ENCODE data around the gene SCARB2.

SCARB2 gene

GRCh38 chr4:76198411-76199237 lies 15.0 kb downstream of the SCARB2 start:
- DNase-seq (ENCODE audit: low spot score) = peak; percentile 83

DNA sequence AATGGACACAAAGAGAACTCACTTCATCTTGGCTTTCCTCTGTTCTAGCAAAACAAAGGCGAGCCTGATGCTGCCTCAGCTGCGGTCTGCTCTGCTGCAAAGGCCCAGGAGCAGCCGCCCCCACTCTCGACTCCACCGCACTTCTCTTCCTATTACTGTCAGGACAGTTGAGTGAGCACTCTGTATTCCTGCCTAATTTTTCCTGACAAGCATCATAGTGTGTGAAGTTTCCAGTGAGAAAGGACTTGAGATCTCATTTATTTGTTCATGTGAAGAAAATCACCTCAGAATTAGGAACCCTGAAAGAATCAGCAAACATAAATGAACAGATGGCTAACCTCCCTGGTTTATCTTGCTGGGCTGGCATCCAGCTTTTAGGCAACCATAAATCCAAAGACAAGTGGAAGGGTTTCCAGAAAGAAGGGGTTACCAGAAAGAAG lies 15.6 kb downstream of the SCARB2 start:
- DNase-seq (ENCODE audit: low spot score) = no peak

GRCh38 chr4:76197031-76197743 lies 16.4 kb downstream of the SCARB2 start:
- DNase-seq (ENCODE audit: low spot score) = peak; percentile 16

GRCh38 chr4:76196376-76196775 lies 17.2 kb downstream of the SCARB2 start:
- no peak for DNase-seq (ENCODE audit: low spot score)

DNA sequence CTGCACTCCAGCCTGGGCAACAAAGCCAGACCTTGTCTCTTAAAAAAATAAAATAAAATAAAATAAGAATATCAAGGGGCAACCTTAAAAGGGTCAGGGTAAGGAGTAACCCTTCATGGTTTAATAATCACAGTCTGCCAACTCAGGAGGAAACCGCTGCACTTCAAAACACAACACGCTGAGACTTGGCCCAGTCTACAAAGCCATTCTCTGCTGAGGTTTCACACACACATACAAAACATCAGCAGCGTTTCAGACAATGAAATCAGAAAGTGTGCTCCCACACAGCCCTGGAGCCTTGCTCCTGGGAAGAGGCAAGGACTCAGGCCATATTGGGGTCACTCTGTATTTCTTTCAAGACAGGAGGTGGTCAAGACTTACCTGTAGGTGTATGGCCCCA lies 18.3 kb downstream of the SCARB2 start:
- no peak for DNase-seq (ENCODE audit: low spot score)

DNA sequence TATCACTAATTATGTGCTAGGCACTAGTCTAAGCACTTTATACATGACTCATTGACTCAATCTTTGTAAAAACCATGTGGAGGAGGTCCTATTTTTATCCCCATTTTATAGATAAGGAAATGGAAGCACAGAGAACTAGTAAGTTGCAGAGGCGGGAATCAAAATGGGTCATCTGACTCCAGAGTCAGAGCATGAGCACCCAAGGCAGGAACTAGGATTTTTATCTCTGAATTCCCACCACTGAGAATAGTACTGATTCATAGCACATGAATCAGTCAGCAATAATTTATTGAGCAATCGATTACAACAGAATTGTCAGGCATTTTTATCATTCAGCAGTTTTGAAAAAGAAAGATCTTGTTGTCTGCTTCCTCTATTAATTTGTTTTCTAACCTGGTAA lies 19.3 kb downstream of the SCARB2 start:
- no peak for DNase-seq (ENCODE audit: low spot score)

- DNase-seq (ENCODE audit: low spot score) = no peak
These were observed 21.4 kb downstream of the SCARB2 start for GRCh38 chr4:76192236-76192635.

GRCh38 chr4:76188557-76188956 lies 25.1 kb downstream of the SCARB2 start:
- DNase-seq (ENCODE audit: low spot score) = no peak

GRCh38 chr4:76188149-76188548 lies 25.5 kb downstream of the SCARB2 start:
- no peak for DNase-seq (ENCODE audit: low spot score)

GRCh38 chr4:76187152-76187551 lies 26.5 kb downstream of the SCARB2 start:
- DNase-seq (ENCODE audit: low spot score) = no peak

DNA sequence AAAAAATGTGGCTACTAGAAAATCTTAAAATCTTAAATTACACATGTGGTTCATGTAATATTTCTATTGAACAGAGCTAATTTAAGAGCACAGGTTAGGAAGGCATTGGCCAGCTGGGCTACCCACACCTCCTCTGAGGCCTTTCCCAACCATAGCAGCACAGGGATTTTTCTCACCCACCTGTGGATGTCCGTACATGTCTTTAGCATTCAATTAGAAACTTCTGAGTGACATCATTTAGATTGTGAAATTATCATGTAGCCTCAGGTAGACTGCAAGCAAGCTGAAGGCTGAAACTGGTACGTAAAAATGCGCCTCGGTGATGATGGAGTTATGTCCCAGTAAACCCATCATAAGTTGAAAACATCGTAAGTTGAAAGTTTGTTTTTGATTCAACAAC lies 31.2 kb downstream of the SCARB2 start:
- DNase-seq (ENCODE audit: low spot score) = no peak

- DNase-seq (ENCODE audit: low spot score) = peak; percentile 88
These were observed 34.0 kb downstream of the SCARB2 start for GRCh38 chr4:76179398-76180318.

DNA sequence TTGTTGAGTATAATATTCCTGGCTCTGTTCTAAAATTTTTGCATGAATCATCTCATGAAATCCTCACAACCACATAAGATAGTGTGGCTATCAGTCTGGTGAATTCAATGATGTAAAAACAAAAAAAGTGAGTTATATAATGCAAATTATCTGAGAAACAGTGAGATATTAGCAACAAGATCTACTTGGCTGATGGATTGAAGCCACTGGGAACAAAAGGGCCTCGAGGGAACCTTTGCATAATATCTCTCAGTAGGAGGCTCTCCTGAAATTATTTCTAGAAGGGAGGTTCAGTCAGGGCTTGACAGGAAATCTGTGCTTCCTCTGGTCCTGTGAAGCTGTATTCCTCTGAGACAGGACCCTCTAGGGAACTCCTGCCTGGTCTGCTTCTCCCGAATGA lies 35.3 kb downstream of the SCARB2 start:
- no peak for DNase-seq (ENCODE audit: low spot score)

- DNase-seq (ENCODE audit: low spot score) = no peak
These were observed 35.9 kb downstream of the SCARB2 start for GRCh38 chr4:76177709-76178108.

DNA sequence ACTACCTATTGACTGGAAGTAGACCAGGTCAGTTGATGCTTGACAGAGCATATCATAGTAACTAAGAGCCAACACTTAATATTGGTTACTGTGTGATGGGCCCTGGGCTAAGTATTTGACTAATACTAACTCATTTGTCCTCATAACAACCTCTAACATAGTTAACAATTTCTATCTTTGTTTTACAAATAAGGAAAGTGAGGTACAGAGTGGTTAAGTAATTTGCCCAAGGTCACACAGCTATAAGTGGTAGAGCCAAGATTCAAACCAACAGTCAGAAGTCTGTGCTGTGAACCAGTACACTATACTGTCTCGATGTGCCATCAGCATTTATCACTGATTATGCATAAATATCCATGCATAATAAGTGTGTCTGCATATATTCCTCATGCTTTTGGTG lies 38.3 kb downstream of the SCARB2 start:
- DNase-seq (ENCODE audit: low spot score) = no peak

DNA sequence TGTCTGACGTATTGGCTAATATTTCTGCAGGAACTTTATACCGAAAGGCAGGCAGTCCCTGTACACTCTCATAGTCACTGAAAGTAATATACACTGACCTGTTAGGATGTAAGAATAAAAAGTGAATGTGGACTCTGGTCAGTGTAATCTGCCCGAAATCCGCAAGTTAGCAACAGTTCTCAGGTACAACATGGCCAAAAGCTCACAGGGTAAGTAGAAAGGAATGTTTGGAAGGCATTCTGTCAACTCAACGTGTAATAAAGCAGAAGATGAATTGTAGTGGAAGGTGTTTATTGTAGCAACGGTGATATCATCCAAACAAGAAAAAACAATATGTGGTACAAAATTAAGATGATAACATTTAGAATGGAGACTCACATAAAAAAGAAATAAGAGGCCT lies 39.4 kb downstream of the SCARB2 start:
- DNase-seq (ENCODE audit: low spot score) = no peak

- DNase-seq (ENCODE audit: low spot score) = no peak
These were observed 44.9 kb downstream of the SCARB2 start for GRCh38 chr4:76168688-76169087.

- no peak for DNase-seq (ENCODE audit: low spot score)
These were observed 47.1 kb downstream of the SCARB2 start for GRCh38 chr4:76166480-76166879.

DNA sequence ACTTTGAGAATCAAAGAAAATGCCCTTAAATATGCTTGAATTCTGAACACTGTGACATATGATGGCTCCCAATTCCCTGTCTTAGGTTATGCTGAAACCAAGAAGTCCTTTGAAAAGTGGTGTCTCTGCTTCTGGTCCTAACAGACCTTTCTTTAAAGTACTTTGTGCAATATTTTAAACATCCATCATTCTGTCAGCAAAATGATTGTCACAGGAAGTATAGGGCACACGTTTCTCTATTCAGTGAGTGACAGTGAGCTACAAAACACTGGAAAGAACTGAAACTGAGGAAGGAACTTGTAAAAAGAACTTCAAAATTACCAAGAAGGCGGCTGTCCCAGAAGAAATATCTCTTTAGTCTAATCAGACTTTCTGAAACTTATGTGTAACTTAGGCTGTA lies 53.3 kb downstream of the SCARB2 start:
- DNase-seq (ENCODE audit: low spot score) = no peak

GRCh38 chr4:76156635-76157034 lies 57.0 kb downstream of the SCARB2 start:
- DNase-seq (ENCODE audit: low spot score) = no peak

DNA sequence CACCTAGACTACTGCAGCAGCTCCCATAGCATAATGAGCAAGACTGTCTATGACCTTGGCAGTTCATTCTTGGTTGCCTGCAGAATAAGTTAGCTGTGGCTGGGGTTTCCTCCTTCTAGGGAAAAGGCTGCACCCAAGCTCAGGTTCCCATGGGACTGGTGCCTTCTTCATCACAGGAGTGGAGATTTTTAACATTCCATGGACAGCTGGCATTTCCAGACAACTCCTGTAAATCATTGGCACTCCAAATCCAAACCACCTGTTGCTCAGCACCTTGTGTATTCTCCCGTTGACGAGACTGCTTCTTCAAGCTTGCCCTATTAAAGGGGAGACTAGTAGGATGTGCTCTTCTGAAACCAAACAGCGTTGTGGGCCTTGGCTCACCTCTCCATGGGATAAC lies 57.6 kb downstream of the SCARB2 start:
- no peak for DNase-seq (ENCODE audit: low spot score)

- no peak for DNase-seq (ENCODE audit: low spot score)
These were observed 60.3 kb downstream of the SCARB2 start for GRCh38 chr4:76153356-76153755.
